LNCAP (cell line): ENCODE results near the gene BORCS5.

ENCODE experiments used
- TF ChIP-seq, protein P1 (sequence below): fragments of 450-650 bp; IDR thresholded peaks from 2 replicates; pipeline ENCODE4 v1.5.1; 2017; ENCODE audit warnings: mild to moderate bottlenecking

Gene BORCS5

DNA sequence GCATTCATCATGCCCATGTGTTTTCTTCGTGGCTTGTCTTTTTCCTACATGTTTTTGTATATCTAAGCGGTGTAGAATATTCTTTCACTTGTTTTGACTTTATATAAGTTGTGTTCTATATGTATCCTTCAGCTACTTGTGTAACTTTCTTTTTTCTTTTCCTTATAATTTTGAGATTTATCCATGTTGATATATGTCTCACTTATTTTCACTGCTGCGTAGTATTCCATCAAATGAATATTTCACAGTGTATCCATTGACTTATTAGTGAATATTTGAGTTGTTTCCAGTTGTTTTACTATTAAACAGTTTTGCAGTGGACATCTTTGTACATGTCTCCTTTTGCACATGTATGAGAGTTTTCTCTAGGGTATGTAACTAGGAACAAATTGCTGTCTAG is 43.9 kb downstream of the BORCS5 start:
- TF ChIP-seq, protein P1, sequence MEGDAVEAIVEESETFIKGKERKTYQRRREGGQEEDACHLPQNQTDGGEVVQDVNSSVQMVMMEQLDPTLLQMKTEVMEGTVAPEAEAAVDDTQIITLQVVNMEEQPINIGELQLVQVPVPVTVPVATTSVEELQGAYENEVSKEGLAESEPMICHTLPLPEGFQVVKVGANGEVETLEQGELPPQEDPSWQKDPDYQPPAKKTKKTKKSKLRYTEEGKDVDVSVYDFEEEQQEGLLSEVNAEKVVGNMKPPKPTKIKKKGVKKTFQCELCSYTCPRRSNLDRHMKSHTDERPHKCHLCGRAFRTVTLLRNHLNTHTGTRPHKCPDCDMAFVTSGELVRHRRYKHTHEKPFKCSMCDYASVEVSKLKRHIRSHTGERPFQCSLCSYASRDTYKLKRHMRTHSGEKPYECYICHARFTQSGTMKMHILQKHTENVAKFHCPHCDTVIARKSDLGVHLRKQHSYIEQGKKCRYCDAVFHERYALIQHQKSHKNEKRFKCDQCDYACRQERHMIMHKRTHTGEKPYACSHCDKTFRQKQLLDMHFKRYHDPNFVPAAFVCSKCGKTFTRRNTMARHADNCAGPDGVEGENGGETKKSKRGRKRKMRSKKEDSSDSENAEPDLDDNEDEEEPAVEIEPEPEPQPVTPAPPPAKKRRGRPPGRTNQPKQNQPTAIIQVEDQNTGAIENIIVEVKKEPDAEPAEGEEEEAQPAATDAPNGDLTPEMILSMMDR, result no peak

DNA sequence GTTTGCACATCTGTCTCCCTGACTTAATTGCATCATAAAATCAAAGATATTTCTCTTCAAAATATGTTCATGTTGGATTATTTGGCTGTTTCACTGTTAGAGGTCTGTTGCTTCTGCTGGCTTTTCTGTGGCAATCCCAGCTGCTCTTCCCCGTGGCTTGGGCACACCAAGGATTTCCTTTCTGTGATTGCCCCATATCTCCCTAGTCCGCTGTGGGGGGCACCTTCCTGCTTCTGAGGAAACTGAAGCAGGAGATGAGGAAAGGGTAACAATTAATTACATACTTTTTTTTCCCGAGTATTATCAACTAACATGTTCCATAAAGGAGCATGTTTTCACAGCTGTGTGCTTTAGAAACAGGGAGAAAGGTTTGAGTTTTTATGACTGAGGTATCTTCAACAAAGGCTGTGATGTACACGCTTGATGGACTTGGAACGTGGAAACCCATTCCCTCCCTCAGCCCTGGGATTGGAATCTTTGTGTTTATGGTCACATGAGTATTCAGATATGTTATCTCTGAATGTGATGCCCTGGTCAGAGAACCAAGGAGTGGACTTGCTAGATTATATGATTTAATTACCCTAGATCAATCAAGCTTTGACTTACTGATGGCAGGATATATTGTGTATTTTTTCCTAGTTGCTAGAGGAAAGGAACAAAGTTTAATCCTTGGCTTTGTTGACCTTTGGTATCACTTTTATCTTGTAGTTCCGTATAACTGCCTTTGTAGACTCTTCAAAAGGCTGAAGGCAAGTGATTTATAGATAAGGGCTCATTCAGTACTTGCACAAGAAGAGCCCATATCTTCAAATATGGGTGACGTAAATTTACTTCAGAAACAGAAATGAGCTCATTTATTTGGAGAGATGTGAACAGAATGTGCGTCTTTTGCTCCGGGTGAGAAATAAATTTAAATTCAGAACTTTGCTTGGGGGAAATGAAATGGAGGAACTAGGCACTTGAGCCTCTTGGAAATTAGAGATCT is 46.7 kb downstream of the BORCS5 start:
- TF ChIP-seq, protein P1, result no peak

DNA sequence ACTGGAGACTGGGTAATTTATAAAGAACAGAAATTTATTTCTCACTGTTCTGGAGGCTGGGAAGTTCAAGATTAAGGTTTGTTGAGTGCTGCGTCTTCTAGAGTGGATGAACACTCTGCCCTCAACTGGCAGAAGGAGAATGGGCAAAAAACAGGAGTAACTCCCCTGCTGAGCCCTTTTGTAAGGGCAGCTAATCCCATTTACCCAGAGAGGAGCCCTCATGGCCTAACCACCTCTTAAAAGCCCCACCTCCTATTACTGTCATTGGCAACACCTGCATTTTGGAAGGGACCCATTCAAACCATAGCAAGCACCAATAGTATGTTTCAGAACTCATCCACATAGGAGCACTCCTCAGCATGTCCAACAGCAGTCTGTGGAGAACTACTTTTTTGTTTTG is 47.4 kb downstream of the BORCS5 start:
- TF ChIP-seq, protein P1, result no peak

DNA sequence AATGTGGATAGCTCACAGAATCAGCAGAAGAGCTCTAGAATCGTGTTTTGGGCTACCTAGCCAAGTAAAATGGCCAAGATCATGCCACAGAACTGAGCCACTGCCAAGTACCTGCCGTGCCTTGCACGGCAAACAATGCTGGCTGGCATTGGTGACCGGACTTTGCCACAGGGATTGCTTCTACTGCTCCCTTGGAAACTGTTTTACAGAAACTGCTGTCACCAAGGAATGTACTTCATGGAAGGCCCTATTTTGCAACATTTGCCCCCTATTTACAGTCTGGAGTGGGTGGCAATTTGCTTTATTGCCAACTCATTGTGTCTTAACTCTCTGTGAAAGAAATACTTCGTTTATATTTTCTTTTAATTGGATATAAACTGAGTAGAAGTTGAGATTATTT is 49.0 kb downstream of the BORCS5 start:
- TF ChIP-seq, protein P1, result no peak

DNA sequence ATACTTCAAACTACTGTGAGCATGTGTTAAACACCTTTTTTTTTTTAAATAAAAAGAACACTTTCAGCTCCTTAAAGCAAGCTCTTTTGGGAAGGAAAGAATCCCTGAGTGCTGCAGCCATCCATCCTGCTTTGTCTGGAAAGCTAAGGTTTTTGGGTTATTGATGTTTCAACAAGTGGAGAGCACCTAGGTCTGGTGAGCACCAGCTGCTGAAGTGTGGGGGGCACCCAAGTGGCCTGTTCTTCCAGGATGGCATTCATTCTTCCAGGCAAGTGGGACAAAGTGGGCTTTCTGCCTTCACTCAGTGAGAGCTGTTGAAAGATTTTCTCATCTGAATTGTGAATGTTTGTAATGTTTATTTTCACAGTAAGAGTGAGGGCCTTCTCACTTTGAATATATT is 49.9 kb downstream of the BORCS5 start:
- TF ChIP-seq, protein P1, result no peak

DNA sequence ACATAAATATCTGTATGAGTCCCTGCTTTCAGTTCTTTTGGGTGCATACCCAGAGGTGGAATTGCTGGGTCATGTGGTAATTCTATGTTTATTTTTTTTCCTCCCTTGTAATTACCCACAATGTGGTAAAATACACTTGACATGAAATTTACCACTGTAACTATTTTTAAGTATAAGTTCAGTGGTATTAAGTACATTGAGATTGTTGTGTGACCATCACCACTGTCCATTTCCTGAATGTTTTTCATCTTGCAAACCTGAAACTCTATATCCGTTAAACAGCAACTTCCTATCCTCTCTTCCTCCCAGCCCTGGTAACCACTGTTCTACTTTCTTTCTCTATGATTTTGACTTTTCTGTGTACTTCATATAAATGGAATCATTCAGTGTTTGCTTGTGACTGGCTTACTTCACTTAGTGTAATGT is 51.4 kb downstream of the BORCS5 start:
- TF ChIP-seq, protein P1, result no peak

DNA sequence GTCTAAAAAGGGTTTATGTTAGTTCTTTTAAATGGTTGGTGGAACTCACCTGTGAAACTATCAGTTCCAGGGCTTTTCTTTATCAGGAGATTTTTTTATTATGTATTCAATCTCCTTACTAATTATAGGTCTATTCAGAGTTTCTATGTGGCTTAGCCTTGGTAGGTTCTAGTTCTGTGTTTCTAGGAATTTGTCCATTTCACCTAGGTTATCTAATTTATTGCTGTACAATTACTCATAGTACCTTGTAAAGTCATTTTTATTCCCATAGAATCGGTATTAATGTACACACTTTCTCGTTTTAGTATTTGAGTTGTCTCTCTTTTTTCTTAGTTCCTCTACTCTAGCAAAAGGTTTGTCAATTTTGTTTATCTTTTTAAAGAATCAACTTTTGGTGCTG is 59.0 kb downstream of the BORCS5 start:
- TF ChIP-seq, protein P1, result no peak
